Natural killer cell (primary cell): ENCODE results near the gene ASTN2. TPM values are rescaled to one million over a fixed set of nuclear protein-coding genes. Genes with fewer than 3 reads are reported as not detected.

ENCODE experiments used
- ATAC-seq, 3 donors: fragments of 150-1000 bp in 2 of 3; fragments of 200-7000 bp in 1 of 3; cut with Tn5 transposase; 1 replicate in 1 of 3; 2 replicates in 2 of 3; pipeline ENCODE4 v1.10.0; 2021; ENCODE audit warnings: mild to moderate bottlenecking in 2 of 3, moderate library complexity in 2 of 3
- DNase-seq, 2 donors: peaks; one replicate each; pipeline versions ENCODE4 v3.0.0 to v3.0.0-alpha.2; 2013 to 2021; ENCODE audit warnings: mixed read lengths in 1 of 2
- H3K27ac ChIP-seq: one replicate; pipeline ENCODE4 v1.5.1; 2013; ENCODE audit warnings: mild to moderate bottlenecking, low read length
- H3K27me3 ChIP-seq: one replicate; pipeline ENCODE4 v1.6.1; 2013; ENCODE audit warnings: low read length; ENCODE audit not compliant: control insufficient read depth, insufficient read depth
- H3K36me3 ChIP-seq: one replicate; pipeline ENCODE4 v1.6.1; 2013; ENCODE audit warnings: low read length; ENCODE audit not compliant: control insufficient read depth, insufficient read depth
- H3K4me1 ChIP-seq: one replicate; pipeline ENCODE4 v1.6.1; 2013; ENCODE audit warnings: low read length; ENCODE audit not compliant: control insufficient read depth, insufficient read depth
- H3K4me3 ChIP-seq: one replicate; pipeline ENCODE4 v1.5.1; 2013; ENCODE audit warnings: low read length
- H3K9me3 ChIP-seq: one replicate; pipeline ENCODE4 v1.6.1; 2013; ENCODE audit warnings: low read length; ENCODE audit not compliant: control insufficient read depth, insufficient read depth
- H3K27ac Mint-ChIP-seq, 2 donors: one replicate each; pipeline ENCODE4 v1.8.0; 2022; ENCODE audit warnings: mild to moderate bottlenecking in 2 of 2, mixed read lengths in 2 of 2, moderate library complexity in 1 of 2
- H3K27me3 Mint-ChIP-seq, 2 donors: one replicate each; pipeline ENCODE4 v1.8.0; 2022; ENCODE audit warnings: low read depth in 2 of 2, mixed read lengths in 2 of 2
- H3K36me3 Mint-ChIP-seq: one replicate; pipeline ENCODE4 v1.8.0; 2022; ENCODE audit warnings: mixed read lengths
- H3K4me1 Mint-ChIP-seq, 2 donors: one replicate each; pipeline ENCODE4 v1.8.0; 2022; ENCODE audit warnings: mixed read lengths in 2 of 2
- H3K4me3 Mint-ChIP-seq: one replicate; pipeline ENCODE4 v1.8.0; 2022; ENCODE audit warnings: mild to moderate bottlenecking, moderate library complexity, mixed read lengths
- H3K9me3 Mint-ChIP-seq, 2 donors: one replicate each; pipeline ENCODE4 v1.8.0; 2022; ENCODE audit warnings: mixed read lengths in 2 of 2
- CTCF ChIP-seq: fragments of 200-600 bp; IDR thresholded peaks from one replicate; pipeline ENCODE4 v1.8.0; 2022; ENCODE audit warnings: antibody characterized with exemption
- WGBS: methylation state at CpG from one replicate; pipeline ENCODE4 v1.1.7; 2013; ENCODE audit warnings: missing lambda C conversion rate; ENCODE audit not compliant: insufficient coverage; 5-methylcytosine and 5-hydroxymethylcytosine counted together
- intact Hi-C: fragments of 100-400 bp; cut with micrococcal nuclease; formaldehyde crosslinking; loops from one replicate; pipeline ENCODE4 v1.14.2; 2022
- total RNA-seq, 4 donors: library from RNA; stranded (reverse); fragments of 120-200 nt in 1 of 4; gene quantifications; one replicate each; pipeline versions ENCODE4 v1.2.3 to v1.2.4, GENCODE V29; 2013 to 2022

ASTN2 gene
- total RNA-seq, 3 donors from 2014 or later (not counting 1 experiment from before 2014, with no cell fraction given): 3.0 to 3.5 (median 3.2) TPM

- Histone ChIP-seq H3K9me3 (no peaks in the 10 kb centered on the region), H3K27ac (no peak overlapping the region), H3K27me3 (no peaks in the 10 kb centered on the region), H3K36me3 (no peaks in the 10 kb centered on the region), H3K4me3 (no peak overlapping the region), H3K4me1 (no peaks in the 10 kb centered on the region)
- Mint-ChIP-seq H3K9me3 (peaks cover 0 to 8% of the 10 kb centered on the region in 2 donors), H3K4me1 (no peaks in the 10 kb centered on the region), H3K36me3 (no peaks in the 10 kb centered on the region), H3K27me3 (peaks cover 0 to 2% of the 10 kb centered on the region in 2 donors), H3K27ac (no peak overlapping the region), H3K4me3 (no peak overlapping the region)
- 83% methylated on average over 10 of the region's 10 CpGs for WGBS
- ATAC-seq: no peak
- intact Hi-C loops: loop anchor here (10.0 kb wide), 1 partner anchor 65 kb away; no protein-coding TSS in a partner anchor
- no peak for TF ChIP-seq CTCF
- no peak for DNase-seq
Measured at GRCh38 chr9:116910201-116910600, 504.7 kb downstream of the ASTN2 start.

GRCh38 chr9:116907989-116908388 lies 506.9 kb downstream of the ASTN2 start:
- H3K4me1 Mint-ChIP-seq: no peaks in the 10 kb centered on the region
- intact Hi-C loops: no loop called here
- H3K9me3 Mint-ChIP-seq: peaks cover 2 to 8% of the 10 kb centered on the region in 2 donors
- no peaks in the 10 kb centered on the region for H3K4me1 ChIP-seq
- H3K27ac ChIP-seq: no peak overlapping the region
- ATAC-seq (no peak), DNase-seq (no peak)
- no peak overlapping the region for H3K4me3 Mint-ChIP-seq
- no peaks in the 10 kb centered on the region for H3K36me3 ChIP-seq
- no peaks in the 10 kb centered on the region for H3K9me3 ChIP-seq
- H3K4me3 ChIP-seq: no peak overlapping the region
- WGBS: 90% methylated on average over 3 of the region's 3 CpGs
- no peak overlapping the region for H3K27ac Mint-ChIP-seq
- no peaks in the 10 kb centered on the region for H3K27me3 Mint-ChIP-seq
- H3K36me3 Mint-ChIP-seq: no peaks in the 10 kb centered on the region
- no peak for TF ChIP-seq CTCF
- H3K27me3 ChIP-seq: no peaks in the 10 kb centered on the region

- TF ChIP-seq CTCF: no peak
- Mint-ChIP-seq H3K36me3 (no peaks in the 10 kb centered on the region), H3K27me3 (no peaks in the 10 kb centered on the region), H3K9me3 (peaks cover 4 to 11% of the 10 kb centered on the region in 2 donors), H3K27ac (no peak overlapping the region), H3K4me3 (no peak overlapping the region), H3K4me1 (no peaks in the 10 kb centered on the region)
- intact Hi-C loops: no loop called here
- ATAC-seq (no peak), DNase-seq (no peak)
- Histone ChIP-seq H3K4me3 (no peak overlapping the region), H3K27ac (no peak overlapping the region), H3K4me1 (no peaks in the 10 kb centered on the region), H3K27me3 (no peaks in the 10 kb centered on the region), H3K36me3 (no peaks in the 10 kb centered on the region), H3K9me3 (no peaks in the 10 kb centered on the region)
- WGBS: 87% methylated on average over 8 of the region's 10 CpGs
Measured at GRCh38 chr9:116905171-116905588, 509.7 kb downstream of the ASTN2 start.

- no peaks in the 10 kb centered on the region for H3K9me3 ChIP-seq
- no peaks in the 10 kb centered on the region for H3K4me1 Mint-ChIP-seq
- H3K9me3 Mint-ChIP-seq: peaks cover 10 to 12% of the 10 kb centered on the region in 2 donors
- no peak overlapping the region for H3K27ac ChIP-seq
- H3K27me3 ChIP-seq: no peaks in the 10 kb centered on the region
- DNase-seq (no peak), ATAC-seq (no peak)
- no peaks in the 10 kb centered on the region for H3K36me3 ChIP-seq
- no peak overlapping the region for H3K4me3 ChIP-seq
- H3K4me1 ChIP-seq: no peaks in the 10 kb centered on the region
- peaks cover 0 to 3% of the 10 kb centered on the region in 2 donors for H3K27me3 Mint-ChIP-seq
- no peak overlapping the region for H3K4me3 Mint-ChIP-seq
- H3K36me3 Mint-ChIP-seq: no peaks in the 10 kb centered on the region
- 69% methylated on average over 3 of the region's 3 CpGs for WGBS
- TF ChIP-seq CTCF: no peak
- H3K27ac Mint-ChIP-seq: no peak overlapping the region
- intact Hi-C loops: no loop called here
Measured at GRCh38 chr9:116904165-116904564, 510.7 kb downstream of the ASTN2 start.
